ENCODE results near the gene MAF. TPM values are rescaled to one million over a fixed set of nuclear protein-coding genes. Genes with fewer than 3 reads are reported as not detected.

Gene MAF
- total RNA-seq, 1 experiment from 2014 or later = 4.9 TPM

- H3K79me2 ChIP-seq (ENCODE audit: insufficient read depth, low read length) = no peaks in the 10 kb centered on the region
- WGBS (ENCODE audit: extremely low coverage, insufficient read length, low lambda C conversion rate) = no CpG with 5 or more reads among the region's 7 CpGs
- peaks cover 6% of the 10 kb centered on the region; the same call in 1 of the 2 replicates for H3K4me1 ChIP-seq (ENCODE audit: insufficient read depth, low read length)
- no peaks in the 10 kb centered on the region for H3K9me3 Mint-ChIP-seq
- H3K79me1 ChIP-seq (ENCODE audit: insufficient read depth, low read depth, low read length, poor library complexity, severe bottlenecking) = no peaks in the 10 kb centered on the region
- H4K20me1 ChIP-seq (ENCODE audit: control insufficient read depth, insufficient read depth, insufficient read length) = peaks cover 3% of the 10 kb centered on the region
- no peaks in the 10 kb centered on the region; a peak in 2 of 7 replicates for H3K36me3 Mint-ChIP-seq (ENCODE audit: insufficient read depth in 1 of 3, low read depth in 3 of 3)
- no peak overlapping the region for H3K27ac ChIP-seq (ENCODE audit: insufficient read length, low read depth, low read length)
- no peak overlapping the region for H3K4me2 ChIP-seq (ENCODE audit: insufficient read depth, insufficient read length, low read length)
- H3K18ac ChIP-seq (ENCODE audit: insufficient read length, low read depth, low read length) = no peak overlapping the region
- H2BK20ac ChIP-seq (ENCODE audit: low read depth, low read length, poor library complexity, severe bottlenecking) = no peak overlapping the region
- no peak overlapping the region for H4K8ac ChIP-seq (replicated peaks; ENCODE audit: insufficient read length, low read depth, low read length)
- H3K9me3 ChIP-seq (ENCODE audit: control insufficient read depth, low read depth, low read length) = no peaks in the 10 kb centered on the region
- no peak overlapping the region for H3K23ac ChIP-seq (ENCODE audit: insufficient read length, low read depth, low read length)
- H3K14ac ChIP-seq (ENCODE audit: insufficient read depth, low read length) = no peak overlapping the region
- peak overlapping the region in 1 of 3 experiments; percentile 47; a peak in 1 of 7 replicates for H3K27ac Mint-ChIP-seq
- no peaks in the 10 kb centered on the region; the same call in 1 of the 2 replicates for H3K27me3 ChIP-seq (ENCODE audit: insufficient read depth, low read length)
- H2BK12ac ChIP-seq (ENCODE audit: insufficient read length, low read depth, low read length) = no peak overlapping the region
- H3K4me3 Mint-ChIP-seq = no peak overlapping the region; a peak in 1 of 5 replicates
- no peak for TF ChIP-seq CTCF (conservative IDR thresholded peaks at IDR 0.05)
- H2BK15ac ChIP-seq (ENCODE audit: low read depth, low read length) = no peak overlapping the region
- no peak overlapping the region for H3K4ac ChIP-seq (ENCODE audit: low read depth, low read length)
- no peak overlapping the region for H4K5ac ChIP-seq (ENCODE audit: insufficient read length, low read depth, low read length)
- no peak overlapping the region for H2AK5ac ChIP-seq (ENCODE audit: insufficient read length, low read length)
- no peak overlapping the region for H2BK120ac ChIP-seq (ENCODE audit: low read depth, low read length, poor library complexity, severe bottlenecking)
- no peak overlapping the region for H4K91ac ChIP-seq (ENCODE audit: insufficient read length, low read depth, low read length)
- no peak overlapping the region for H2AFZ ChIP-seq (ENCODE audit: low read length)
- DNase-seq = no peak
- H3K56ac ChIP-seq (ENCODE audit: insufficient read length, low read depth, low read length) = no peak overlapping the region
- no peak overlapping the region for H3K9ac ChIP-seq (ENCODE audit: extremely low read depth, insufficient read length, low read length)
- peaks cover 20% of the 10 kb centered on the region for H3K27me3 Mint-ChIP-seq (ENCODE audit: low read depth)
- no peak overlapping the region for H3T11ph ChIP-seq (ENCODE audit: low read length)
- H3K23me2 ChIP-seq (ENCODE audit: insufficient read length, low read depth, low read length, poor library complexity, severe bottlenecking) = peaks cover 9% of the 10 kb centered on the region
- H2BK5ac ChIP-seq (ENCODE audit: insufficient read length, low read length) = no peak overlapping the region
- H3K4me1 Mint-ChIP-seq = peaks cover 47 to 62% of the 10 kb centered on the region in 2 experiments
Observed at GRCh38 chr16:79595931-79596450, 4.5 kb downstream of the MAF start.
